Ovary (tissue), 3 donors: ENCODE data around the gene OSBPL3.

Experiments
- CTCF ChIP-seq, 3 donors: fragments of 450-650 bp in 2 of 3; fragments of 200-600 bp in 1 of 3; IDR thresholded peaks; one replicate each; pipeline versions ENCODE4 v1.5.1 to v1.8.0; 2016 to 2022; ENCODE audit warnings: antibody characterized with exemption in 3 of 3, mild to moderate bottlenecking in 1 of 3
- EP300 ChIP-seq: sonication (generic); formaldehyde crosslinking; IDR thresholded peaks from one replicate; pipeline ENCODE4 v1.6.1; 2017; ENCODE audit warnings: antibody characterized with exemption
- POLR2A ChIP-seq: fragments of 450-650 bp; IDR thresholded peaks from one replicate; pipeline ENCODE4 v1.6.1; 2017; ENCODE audit warnings: antibody characterized with exemption, mild to moderate bottlenecking, moderate library complexity
- donor health status: DM: no; HTN: no; CAD: no.

GRCh38 chr7:24896031-24896501, 83.9 kb downstream of the OSBPL3 start:
- TF ChIP-seq CTCF (IDR thresholded peaks at IDR 0.05) = no peak
- no peak for TF ChIP-seq POLR2A
- TF ChIP-seq EP300 = no peak
